HG02870 (cell line): ENCODE results near the gene IRS4.

ENCODE experiments used
- ATAC-seq: cut with Tn5 transposase; IDR thresholded peaks from one replicate; pipeline ENCODE4 v1.9.1; 2021; ENCODE audit warnings: mild to moderate bottlenecking, moderate library complexity; ENCODE audit not compliant: unreplicated experiment

The IRS4 gene

GRCh38 chrX:108736509-108737479, at the start of gene IRS4:
Gene IRS4, minus strand, starts transcription at chrX:108736563.
- ATAC-seq, result no peak

DNA sequence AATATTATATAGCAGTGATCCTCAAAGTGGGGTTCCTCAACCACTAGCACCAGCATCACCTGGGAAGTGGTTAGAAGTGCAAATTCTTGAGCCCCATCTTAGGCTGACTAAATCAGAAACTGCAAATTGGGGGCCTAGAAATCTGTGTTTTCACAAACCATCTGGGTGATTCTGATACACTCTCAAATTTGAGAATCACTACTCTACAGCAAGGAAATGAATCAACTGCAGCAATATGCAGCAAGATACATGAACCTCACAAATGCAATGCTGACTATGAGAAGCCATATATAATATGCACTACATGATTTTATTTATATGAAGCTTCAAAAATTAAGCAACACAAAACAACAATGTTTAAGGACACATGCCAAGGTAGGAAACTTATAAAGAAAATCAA, 36.2 kb upstream of the IRS4 start:
- ATAC-seq, result no peak

GRCh38 chrX:108763559-108763958, 27.2 kb upstream of the IRS4 start:
- no peak for ATAC-seq

DNA sequence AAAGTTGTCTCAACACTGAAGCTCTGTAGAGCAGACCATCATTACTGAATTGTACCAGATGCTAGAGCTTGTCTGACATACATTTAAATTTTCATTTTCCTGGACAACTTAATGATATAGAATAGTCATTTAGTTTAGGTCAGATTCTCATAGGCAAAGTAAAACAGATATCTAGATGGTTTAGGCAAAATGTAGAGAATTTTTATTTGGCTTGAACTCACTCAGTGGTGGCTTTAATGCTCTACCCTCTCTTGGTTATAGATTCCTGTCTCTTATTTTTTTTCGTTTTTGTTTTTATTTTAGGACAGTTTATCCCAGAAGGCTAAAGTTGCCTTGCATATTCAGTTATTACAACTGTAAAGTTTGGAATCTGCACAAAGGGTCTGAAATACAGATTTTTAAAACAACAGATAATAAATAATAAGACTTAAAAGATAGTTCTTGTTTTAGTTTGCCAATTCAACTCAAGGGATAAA, 4.0 kb upstream of the IRS4 start:
- ATAC-seq, result no peak

GRCh38 chrX:108737754-108738153, 1.4 kb upstream of the IRS4 start:
- ATAC-seq, result no peak

DNA sequence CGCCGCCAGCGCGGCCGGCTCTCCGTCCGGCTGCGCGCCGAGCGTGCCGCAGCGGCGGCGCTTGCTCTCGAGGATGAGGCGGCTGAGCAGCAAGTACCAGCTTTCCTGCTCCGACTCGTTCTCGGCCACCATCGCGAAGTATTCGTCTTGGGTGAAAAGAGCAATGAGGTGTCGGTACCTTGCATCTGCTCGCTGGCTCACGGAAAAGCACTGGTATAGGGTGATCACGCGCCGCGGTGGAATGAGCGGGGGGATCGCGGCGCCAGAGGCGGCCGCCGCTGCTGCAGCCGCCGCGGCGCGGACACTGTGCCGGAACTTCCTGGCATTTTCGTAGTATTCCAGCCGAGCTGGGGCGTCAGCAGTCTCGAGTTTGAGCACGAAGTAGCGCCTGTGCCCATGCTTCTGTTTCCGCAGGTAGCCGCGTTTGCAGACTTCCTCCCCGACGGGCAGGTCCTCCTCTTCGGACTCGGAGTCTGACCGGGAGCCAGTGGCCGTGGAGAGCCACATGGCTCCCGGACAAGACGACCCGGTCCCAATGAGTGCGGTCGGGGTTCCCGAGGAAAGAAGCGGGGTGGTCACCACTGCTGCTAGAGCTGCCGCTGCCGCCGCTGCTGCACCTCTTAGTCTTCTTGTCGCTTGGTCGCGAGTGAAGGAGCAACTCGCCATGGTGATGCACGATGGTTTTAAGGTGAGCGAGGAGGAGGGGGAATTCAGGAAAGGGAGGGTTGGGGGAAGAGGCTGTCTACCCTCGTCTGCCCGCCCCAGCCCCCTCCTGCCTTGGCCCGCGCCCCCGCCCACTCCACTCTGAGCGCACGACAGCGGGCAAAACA, 469 bp downstream of the IRS4 start:
- ATAC-seq, result peak; percentile 25

GRCh38 chrX:108735091-108735678, 1.2 kb downstream of the IRS4 start:
- ATAC-seq, result peak; percentile 38

DNA sequence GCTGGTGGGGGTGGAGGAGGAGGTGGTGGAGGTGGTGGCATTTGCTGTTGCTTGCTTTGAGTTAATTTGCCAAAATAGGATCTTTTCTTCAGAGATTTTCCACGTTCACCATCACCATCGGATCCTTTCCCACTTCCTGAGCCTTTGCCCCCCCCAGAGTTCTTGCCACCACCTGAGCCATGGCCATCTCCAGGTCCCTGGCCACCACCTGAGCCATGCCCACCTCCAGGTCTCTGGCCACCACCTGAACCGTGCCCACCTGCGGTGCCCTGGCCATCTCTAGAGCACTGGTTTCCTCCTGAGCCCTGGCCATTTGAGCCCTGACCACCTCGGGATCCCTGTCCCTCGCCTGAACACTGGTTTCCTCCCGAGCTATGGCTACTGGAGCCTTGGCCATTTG, 1.9 kb downstream of the IRS4 start:
- no peak for ATAC-seq

DNA sequence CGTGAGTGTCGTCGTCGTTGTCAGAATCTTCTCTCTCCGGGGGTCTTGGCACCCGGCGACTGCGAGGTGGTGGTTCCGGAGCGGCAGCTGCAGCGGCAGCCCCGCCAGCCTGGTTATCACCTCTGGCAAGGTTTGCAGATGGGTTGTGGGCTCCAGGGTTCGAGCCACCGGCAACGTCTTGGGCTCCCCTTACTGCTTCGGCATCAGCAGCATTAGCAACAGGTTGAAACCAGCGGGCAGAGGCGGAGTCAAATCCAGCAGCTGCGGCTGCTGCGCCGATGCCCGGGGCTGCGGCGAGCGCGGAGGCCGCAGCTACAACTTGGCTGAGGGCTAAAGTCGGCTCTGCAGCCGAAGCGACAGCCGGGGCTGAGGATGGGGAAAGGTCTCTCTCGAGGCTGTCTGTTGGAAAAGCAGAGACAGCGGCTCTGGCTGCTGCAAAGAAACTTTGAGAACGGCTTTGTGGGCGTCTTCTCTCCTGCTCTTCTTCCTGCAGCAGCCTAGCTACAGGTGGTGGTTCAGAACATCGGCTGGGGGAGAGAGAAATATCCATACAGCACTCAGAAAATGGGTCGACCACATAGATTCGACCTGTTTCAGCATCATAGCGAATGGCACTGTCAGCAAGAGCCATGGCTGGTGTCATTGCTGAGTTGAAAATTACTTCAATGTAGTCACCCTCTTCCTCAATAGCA, 3.6 kb downstream of the IRS4 start:
- no peak for ATAC-seq

DNA sequence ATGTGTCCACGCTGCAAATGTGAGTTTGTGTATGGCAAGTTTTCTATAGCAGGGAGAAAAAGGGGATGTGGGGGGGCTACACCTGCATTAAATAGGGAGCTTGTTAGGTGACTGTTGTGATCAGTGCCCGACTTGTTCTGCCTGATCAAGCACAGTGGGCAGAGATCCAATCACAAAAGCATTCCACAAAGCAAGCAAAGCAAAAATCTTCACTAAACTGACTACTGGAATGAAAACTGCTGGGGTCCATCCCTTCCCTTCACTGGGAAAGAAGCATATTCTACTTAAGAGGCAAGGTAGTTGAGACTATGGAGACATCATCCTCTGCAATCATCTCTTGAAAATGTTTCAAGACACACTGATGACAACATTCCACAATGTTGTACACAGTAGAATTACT, 5.2 kb downstream of the IRS4 start:
- ATAC-seq, result no peak

DNA sequence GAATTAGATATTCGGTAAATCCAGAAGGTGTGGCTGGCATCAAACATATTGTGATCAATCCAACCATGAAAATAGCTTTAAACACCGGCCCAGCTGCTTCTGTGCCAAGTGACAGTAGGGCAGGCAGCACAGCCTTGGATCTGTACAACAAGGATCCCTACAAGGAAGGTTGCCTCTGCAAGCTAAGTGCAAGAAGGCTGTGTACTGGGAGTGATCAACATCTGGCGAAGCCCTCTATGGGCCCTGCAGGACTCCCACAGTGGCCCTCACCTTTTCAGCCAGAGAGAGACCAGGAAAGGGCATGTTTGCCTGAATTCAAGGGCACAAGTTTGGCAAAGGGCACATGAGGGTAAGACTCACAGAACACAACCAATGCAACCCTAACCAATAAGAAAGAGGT, 9.6 kb downstream of the IRS4 start:
- no peak for ATAC-seq

DNA sequence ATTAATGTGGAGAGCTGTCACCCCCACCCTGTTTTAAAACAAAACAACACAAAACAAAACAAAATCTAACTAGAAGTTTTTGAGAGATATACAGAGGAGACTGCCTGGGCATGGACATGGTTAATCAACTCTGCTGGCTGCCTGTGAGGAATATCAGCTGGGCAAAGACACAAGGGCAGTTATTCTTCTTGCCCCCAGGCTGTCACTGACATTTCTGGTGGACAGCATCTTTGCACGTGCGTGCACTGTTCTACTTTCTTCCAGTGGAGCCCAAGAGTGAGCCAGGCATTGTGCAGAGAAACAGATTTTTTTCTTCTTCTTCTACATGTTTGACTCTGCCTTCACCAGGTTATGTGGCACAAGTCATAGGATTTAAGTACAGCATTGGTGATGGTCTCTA, 13.8 kb downstream of the IRS4 start:
- no peak for ATAC-seq

GRCh38 chrX:108712886-108713285, 23.5 kb downstream of the IRS4 start:
- ATAC-seq, result no peak

DNA sequence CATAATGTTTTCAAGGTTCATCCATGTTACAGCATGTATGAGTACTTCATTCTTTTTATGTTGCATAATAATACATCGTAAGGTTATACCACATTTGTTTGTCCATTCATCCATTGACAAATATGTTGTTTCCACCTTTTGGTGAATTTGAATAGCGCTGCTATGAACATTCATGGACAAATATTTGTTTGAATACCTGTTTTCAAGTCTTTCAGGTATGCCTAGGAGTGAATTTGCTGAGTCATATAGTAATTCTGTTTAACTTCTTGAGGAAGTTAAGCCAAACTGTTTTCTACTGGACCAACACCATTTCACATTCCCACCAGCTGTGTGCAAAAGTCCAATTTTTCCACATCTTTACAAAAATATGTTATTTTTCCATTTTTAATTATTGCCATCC, 31.5 kb downstream of the IRS4 start:
- no peak for ATAC-seq

DNA sequence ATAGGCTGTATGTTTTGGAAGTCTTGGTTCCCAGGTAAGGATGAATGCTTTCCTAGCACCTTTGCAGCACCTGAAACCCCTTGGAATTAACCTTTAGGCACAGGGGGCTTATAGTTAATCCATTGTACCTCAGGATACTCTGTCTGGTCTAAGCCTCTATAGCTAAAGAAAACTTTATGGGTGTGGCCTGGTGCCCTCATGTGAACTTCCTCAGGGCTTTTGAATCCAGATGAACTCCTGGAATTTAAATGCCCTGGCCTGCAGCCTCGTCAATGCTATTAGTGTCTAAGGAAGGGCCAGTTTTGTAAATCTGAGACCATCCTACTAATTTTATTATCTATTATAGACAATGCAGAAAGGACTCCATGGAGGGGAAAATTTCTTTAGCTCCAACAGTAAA, 33.8 kb downstream of the IRS4 start:
- ATAC-seq, result no peak

DNA sequence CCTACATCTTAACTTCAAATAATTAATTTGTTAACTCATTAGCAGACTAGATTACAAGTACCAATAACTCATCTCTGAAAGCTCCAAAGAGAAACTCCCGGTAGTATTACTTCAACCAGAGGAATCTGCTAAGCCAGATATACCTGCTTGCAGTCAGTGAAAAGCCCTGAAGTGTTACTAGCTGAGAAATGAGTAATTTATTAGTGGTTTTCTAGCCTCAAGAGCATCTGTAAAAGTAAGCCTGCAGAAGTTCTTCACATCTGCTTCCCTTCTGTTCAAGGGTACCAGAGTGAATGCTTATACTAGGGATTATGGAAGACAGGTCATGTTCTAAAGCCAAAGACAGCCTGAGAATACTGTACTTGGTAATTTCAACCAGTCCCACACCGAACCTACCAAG, 34.7 kb downstream of the IRS4 start:
- ATAC-seq, result no peak

DNA sequence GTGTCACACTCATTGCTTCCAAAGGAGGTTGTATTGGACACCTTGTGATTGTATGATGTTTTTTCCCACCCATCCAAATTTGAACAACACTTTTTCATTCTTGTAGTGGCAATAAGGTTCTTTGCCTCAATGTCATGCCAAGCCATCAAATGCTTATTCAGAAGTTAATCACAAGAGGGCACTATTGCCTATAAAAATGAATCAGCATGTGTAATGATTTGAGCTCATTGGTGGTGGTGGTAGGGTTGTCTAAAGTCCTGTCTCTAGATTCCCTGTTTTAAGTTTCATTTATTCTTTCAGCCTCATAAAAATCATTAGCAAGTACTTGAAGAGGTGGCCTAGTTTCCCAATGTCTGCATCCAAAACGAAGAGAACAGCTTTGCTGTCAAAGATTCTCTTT, 37.0 kb downstream of the IRS4 start:
- peak; percentile 65 for ATAC-seq

GRCh38 chrX:108696690-108697089, 39.7 kb downstream of the IRS4 start:
- no peak for ATAC-seq
